Measurements from ENCODE around the gene GARIN1A.

- TF ChIP-seq CTCF (IDR thresholded peaks at IDR 0.05; ENCODE audit: low read length) (peak; percentile 67), EZH2 (IDR thresholded peaks at IDR 0.05; ENCODE audit: borderline replicate concordance, low read length) (no peak)
Measured at GRCh38 chr7:128666200-128666599, 5.9 kb upstream of the GARIN1A start.

Measured in OCI-LY1 (cell line).